ENCODE measurements around the gene MED16.
"Not testable (repeated sequence)": the region's sequence is repeated elsewhere in the genome, so short reads cannot be mapped to it uniquely, and the experiment has no call there.

The MED16 gene

DNA sequence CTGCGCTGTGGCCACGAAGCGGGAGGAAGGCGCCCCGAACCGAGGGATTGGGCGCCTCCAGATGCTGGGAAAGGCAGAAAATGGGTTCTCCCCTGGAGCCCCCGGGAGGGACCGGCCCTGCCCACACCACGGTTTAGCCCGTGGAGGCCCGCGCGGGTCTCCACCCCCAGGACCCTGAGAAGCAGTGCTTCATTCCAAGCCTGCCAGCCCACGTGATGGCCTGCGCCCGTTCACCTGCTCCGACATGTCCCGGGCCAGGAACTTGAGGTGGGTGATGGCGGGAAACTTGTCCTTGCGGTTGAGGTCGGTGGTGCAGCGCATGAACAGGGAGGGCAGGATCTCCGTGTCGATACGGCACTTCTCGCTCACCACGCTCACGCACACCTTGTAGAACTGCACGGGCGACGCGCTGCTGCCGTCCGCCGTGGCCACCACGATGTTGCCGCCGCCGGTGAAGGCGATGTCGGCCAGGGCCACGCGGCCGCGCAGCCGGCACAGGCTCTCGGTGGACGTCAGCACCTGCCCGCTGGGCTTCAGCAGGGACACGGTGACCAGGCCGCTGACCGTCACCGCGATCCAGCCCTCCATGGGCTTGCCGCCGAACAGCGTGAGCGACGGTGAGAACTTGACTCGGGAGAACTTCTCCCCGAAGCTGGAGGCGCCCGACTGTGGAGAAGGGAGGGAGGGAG, 7.3 kb downstream of the MED16 start:
- no peak for DNase-seq

DNA sequence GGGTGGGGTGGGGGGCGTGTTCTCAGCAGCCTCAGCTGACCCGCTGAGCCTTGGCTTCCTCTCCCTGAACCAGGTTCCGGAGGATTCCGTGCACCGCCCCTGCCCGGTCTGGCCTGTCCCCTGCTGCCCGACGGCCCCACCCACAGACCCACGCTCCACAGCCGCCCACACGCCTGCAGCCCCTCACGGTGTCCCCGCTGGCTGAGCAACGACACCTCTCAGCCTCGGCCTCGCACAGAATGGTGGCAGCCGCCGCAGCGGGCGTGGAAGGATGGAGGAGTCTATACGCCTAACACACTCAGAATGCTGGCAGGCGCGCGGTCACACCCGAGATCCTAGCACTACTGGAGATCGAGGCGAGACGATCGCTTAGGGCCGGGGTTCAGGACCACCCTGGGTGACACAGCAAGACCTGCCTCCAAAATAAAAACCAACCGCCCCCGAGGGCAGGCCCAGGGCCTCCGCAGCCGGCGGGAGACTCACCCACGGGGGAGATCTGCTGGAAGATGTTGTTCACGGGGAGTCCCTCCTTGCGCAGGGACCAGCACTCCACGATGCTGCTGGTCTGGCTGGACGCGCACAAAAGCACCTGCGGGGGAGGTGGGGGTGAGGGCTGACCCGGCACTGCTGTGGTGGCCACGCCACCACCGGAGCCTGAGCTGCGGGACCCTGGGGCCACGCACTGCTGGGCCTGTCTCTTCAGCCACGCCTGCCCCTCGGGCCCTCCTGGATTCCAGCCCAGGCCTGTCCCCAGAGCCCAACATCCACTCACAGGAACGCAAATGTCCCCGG, 8.4 kb downstream of the MED16 start:
- no peak for DNase-seq

DNA sequence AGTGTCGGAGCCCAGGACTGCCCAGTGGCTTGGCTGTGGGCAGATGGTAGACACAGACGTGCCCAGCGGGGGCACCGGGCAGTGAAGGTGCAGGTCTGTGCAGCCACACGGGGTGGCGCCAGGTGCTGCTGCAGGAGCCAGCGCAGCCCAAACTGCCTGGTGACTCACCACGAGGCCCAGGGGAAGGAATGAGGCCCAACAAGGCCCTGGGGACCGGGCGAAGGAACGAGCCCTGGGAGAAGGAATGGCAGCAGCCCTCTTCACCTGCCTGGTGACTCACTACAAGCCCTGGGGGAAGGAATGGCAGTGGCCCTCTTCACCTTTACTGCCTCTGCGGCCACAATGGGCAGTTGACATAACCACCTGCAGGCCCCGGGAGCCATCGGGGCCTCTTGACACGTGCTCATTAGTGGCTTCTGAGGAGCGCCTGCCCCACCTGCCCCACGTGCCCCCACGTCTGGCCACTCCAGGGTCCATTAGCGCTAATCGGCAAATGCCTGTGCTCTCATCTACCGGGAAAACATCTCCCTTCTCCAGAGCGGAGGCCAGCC, 9.3 kb downstream of the MED16 start:
- DNase-seq: no peak

DNA sequence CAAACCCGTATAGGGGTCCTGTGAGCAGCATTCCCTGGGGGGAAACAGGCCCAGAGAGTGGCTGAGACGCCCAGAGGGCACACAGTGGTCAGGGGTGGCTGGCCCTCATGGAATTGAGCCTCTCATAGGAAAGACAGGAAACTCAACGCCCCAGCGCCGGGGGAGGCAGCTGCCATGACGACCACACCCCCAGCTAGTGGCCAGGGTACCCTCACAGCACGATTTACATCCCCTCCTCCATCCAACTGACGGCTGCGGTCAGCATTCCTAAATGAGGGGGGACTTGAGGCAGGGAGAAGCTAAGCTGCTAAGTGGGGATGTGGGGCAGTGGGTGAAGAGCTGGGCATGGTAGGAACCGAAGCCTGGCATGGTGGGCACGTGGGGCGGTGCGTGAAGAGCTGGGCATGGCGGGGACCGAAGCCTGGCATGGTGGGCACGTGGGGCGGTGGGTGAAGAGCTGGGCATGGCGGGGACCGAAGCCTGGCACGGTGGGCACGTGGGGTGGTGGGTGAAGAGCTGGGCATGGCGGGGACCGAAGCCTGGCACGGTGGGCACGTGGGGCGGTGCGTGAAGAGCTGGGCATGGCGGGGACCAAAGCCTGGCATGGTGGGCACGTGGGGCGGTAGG, 10.0 kb downstream of the MED16 start:
- DNase-seq: no peak

DNA sequence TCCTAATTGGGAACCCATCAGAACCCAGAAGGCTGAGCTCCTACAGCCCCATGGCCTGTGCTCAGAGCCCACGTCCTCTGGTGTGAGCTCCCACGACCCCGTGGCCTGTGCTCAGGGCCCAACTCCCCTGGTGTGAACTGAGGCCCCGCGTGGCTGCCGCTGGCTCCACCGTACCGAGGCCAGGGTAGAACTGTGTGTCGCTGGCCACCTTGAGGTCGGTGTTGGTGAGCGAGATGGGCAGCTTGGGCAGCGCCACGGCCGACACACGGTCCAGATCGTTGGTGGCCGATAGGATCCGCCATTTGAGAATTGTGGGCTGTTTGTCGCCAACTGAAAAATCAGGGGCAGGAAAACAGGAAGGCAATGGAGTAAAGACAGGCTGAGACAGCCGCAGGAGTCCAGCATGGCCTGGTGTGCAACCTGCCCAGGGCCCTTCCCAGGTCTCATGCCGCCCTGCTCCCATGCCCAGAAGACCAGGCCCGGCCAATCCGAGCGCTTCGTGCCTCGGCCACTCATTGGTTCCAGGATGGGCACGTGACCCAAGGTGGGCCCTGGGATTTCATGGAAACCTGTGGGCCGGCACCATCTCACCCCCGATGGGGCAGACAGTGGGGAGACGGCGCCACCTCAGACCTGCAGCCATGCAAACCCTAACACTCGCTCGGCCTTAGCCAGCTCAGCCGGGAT, 11.5 kb downstream of the MED16 start:
- DNase-seq: no peak

DNA sequence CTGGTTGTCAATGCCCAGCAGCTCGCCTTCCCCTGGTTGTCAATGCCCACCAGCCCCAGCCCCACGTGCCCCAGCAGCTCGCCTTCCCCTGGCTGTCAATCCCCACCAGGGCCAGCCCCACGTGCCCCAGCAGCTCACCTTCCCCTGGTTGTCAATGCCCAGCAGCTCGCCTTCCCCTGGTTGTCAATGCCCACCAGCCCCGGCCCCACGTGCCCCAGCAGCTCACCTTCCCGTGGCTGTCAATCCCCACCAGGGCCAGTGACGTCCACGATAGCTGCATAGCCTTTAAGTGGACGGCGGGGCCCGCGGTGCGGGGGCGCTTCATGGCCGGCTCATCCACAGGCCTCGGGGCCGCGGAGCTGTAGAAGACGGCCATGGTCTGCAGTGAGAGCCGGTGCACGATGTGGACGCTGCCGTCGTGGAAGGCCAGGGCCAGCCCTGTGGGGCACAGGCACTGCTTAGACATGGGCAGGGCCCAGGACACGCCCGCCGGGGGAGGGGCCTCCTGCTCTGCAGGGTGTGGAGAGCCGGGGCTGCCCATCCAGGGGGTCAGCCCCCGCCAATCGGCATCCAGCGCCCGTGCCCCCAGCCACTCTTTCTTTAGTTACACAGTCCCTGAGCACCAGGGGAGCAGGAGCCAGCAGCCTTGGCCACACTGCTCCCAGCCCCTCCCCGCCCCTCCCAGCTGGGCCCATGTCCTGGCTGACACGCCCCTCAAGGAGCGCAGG, 13.1 kb downstream of the MED16 start:
- DNase-seq: no peak

DNA sequence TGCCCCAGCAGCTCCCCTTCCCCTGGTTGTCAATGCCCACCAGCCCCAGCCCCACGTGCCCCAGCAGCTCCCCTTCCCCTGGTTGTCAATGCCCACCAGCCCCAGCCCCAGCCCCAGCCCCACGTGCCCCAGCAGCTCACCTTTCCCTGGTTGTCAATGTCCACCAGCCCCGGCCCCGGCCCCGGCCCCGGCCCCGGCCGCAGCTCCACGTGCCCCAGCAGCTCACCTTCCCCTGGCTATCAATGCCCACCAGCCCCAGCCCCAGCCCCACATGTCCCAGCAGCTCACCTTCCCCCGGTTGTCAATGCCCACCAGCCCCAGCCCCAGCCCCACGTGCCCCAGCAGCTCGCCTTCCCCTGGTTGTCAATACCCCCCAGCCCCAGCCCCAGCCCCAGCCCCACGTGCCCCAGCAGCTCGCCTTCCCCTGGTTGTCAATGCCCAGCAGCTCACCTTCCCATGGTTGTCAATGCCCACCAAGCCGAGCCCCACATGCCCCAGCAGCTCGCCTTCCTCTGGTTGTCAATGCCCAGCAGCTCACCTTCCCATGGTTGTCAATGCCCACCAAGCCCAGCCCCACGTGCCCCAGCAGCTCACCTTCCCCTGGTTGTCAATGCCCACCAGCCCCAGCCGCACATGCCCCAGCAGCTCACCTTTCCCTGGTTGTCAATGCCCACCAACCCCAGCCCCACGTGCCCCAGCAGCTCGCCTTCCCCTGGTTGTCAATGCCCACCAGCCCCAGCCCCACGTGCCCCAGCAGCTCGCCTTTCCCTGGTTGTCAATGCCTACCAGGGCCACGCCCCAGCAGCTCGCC, 14.0 kb downstream of the MED16 start:
- not testable (repeated sequence) for DNase-seq

DNA sequence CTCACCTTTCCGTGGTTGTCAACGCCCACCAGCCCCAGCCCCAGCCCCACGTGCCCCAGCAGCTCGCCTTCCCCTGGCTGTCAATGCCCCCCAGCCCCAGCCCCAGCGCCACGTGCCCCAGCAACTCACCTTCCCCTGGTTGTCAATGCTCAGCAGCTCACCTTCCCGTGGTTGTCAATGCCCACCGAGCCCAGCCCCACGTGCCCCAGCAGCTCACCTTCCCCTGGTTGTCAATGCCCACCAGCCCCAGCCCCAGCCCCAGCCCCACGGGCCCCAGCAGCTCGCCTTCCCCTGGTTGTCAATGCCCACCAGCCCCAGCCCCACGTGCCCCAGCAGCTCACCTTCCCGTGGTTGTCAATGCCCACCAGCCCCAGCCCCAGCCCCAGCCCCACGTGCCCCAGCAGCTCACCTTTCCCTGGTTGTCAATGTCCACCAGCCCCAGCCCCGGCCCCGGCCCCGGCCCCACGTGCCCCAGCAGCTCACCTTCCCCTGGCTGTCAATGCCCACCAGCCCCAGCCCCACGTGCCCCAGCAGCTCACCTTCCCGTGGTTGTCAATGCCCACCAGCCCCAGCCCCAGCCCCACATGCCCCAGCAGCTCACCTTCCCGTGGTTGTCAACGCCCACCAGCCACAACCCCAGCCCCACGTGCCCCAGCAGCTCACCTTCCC, 14.9 kb downstream of the MED16 start:
- DNase-seq: not testable (repeated sequence)

DNA sequence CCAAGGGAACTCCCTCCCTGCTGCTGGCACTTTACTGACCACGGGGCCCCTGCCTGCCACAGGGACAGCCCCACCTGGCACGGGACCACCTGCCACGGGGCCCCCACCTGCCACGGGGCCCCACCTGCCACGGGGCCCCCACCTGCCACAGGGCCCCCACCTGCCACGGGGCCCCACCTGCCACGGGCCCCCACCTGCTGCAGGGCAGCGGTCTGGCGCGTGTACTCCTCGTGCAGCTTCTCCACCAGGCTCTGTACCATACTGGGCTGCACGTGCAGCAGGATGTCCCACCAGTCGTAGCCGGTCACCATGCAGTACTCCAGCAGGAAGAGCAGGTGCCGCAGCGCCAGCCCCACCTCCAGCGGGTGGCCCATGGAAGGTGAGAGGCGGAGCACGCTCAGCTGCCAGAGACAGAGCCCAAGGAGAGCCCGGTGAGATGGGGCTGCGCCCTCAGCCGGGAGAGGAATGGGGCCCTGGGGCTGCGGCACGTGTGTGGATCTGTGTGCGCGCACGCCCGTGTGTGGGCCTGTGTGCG, 16.1 kb downstream of the MED16 start:
- no peak for DNase-seq

DNA sequence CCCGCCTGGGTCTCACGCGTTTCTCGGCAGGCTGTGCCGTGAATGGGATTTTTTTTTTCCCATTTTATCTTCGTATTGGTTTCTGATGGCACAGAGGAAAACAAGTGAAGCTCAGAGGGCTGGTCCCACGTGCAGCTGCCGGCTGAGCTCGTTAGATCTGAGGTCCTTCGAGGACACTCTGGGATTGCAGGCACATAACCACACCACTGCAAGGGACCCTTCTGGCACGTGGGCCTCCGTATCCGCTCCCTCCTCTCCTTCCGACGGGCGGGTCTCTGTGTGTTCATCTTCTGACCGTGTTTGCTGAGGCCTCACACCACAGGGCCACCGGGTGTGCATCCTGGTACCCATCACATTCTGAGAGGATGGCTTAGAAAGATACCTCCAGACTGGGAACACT, 16.9 kb downstream of the MED16 start:
- no peak for DNase-seq

DNA sequence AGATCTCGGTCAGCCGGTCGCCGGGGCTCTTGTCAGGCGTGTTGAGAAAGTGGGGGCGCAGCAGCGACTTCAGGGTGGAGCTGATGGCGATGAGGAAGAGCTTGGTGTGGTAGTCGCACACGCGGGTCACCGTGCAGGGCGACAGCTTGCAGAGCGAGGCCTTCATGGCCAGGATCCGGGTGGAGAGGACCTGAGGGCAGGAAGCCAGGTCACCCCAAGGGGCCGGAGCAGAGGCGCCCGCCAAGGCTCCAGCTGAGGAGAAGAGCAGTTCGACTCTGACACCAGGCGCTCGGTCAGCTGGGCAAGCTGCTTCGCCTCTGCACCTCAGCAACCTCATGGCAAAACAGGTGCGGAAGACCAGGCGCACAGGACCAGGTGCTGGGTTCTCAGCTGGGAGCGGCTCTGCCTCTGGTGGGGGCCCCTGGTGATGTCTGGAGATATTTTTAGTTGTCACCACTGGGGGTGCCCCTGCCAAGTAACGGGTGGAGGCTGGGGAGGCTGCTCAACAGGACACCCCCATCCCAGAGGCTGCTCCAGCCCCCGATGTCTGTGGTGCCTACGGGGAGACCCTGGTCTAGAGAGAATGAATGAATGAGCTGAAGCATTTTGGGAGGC, 17.6 kb downstream of the MED16 start:
- DNase-seq: no peak

DNA sequence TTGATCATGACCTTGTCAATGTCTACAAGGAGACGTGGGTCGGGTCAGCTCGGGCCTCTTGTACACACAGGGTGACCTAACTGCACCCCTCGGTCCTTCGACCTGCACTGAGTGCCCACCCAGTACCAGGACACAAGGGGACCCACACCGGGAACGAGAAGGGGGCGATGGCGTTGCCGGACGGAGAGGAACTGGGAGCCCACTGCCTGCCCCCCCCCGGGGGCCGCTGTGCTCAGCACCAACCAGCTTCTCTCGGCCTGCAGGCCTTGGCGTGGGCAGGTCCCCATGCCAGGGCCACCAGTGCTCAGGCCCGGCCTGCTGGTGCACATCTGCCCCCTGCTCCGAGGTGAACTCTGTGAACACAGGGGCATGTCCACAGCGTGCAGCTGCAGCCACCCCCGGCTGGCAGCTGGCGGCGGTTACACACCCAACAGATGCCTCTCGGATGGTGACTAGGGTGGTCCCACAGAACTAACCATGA, 19.4 kb downstream of the MED16 start:
- no peak for DNase-seq

DNA sequence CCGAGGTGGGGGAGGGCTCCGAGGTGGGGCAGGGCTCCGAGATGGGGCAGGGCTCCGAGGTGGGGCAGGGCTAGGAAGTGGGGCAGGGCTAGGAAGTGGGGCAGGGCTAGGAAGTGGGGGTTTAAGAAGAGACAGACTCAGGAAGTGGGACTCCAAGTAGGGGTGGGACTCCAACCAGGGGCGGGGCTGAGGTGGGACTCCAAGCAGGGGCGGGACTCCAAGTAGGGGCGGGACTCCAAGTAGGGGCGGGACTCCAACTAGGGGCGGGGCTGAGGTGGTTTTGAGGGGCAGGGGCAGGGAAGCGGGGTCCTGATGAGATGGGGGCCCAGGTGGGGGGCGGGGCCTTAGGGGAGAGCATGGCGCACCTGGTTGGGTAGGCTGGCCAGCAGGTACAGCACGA, 19.9 kb downstream of the MED16 start:
- DNase-seq: peak; percentile 62

DNA sequence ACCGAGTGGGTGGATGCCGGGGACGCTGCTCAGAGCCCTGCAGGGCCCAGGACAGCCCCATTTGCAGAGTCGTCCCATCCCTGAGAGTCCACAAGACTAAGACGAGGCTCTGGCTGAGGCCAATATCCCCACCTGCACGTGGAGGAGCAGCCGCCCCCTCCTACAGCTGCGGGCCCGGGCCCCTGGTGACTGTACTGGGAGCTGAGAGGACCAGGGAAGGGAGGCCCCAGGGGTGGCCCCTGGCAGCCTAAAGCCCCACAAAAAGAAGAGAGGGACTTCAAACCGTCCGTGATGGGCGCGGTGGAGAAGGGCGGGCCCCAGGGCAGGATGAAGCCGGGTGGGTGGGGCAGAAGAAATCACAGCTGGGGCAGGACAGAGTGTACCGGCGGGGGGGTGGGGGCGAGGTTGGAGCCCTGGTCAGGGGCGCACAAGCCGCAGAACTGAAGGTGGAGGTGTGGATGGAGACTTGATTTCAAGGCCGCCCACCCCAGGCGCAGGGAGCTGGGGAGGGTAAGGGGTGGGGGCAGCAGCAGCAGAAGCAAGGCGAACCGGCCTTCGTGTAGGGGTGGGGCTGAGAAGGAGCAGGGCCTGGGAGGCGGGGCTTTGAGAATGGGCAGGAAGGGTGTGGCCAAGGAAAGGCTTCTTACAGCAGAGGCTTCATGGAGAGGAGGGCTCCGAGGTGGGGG, 20.6 kb downstream of the MED16 start:
- DNase-seq: peak; percentile 75

DNA sequence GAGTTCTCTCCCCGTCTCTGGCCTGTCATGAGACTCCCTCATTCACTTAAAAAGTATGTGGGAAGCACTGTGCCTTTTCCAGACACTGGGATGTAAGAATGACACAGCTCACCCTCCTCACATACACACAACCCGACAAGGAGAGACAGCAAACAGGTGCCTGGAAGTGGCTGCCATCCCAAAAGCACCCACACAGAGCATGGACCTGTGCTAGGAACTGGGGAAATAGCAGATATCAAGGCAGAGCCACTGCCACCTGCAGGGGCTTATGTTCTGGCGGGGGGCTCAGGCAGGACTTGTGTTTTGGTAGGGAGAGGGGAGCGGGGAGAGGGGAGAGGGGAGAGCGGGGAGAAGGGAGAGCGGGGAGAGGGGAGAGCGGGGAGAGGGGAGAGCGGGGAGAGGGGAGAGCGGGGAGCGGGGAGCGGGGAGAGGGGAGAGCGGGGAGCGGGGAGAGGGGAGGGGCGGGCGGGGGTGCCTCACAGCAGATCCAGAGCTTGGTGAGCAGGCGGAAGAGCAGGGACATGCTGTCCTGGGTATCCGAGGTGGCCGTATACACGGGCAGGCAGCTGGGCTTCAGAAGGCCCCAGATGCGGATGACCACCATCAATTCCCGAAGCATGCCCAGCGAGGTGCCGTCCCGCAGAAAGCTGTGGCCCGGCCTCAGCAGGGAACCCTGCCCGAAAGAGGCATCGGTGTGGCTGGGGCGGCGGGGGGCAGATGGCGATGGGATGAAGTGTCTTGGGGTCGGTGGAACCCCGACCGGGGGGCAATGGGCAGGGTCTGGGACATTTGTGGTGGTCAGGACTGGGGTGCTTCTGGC, 21.3 kb downstream of the MED16 start:
- no peak for DNase-seq

DNA sequence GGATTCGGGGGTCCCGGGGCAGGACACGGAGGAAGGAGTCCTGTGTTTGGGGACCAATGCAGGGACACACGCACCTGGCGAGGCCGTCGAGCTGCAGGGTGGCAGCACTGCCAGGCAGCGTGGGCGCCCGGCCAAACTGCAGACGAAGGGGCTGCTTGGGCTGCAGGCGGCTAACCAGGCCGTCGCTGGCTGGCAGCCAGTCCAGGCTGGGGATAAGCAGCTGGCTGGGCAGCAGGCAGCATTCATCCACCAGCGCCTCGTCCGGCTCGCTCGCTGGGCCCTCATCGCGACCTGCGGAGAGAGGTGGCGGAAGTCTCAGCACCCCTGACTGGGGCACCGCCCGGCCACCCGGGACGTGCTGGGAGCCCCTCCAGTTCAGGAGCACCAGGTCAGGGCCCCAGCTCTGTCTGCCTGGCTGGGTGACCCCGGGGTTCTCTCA, 22.0 kb downstream of the MED16 start:
- DNase-seq: no peak

DNA sequence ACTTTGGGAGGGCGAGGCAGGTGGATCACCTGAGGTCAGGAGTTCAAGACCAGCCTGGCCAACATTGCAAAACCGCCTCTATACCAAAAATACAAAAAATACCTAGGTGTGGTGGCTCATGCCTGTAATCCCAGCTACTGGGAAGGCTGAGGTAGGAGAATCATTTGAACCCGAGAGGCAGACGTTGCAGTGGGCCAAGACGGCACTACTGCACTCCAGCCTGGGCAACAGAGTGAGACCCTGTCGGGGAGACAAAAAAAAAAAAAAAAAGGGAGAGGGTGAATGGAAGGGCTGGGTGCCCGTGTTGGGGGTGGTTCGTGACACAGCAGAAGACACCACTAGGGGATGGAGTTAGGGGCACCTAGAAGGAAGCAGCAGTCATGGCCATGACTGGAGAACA, 22.7 kb downstream of the MED16 start:
- DNase-seq: no peak
